GM19099 (cell line): ENCODE results near the gene PEF1.

Experiments used
- POLR2A ChIP-seq: IDR thresholded peaks from 3 replicates; pipeline ENCODE4 v1.6.1; 2011; ENCODE audit warnings: low read depth; ENCODE audit not compliant: insufficient read length; ENCODE audit errors: extremely low read depth

Gene PEF1

DNA sequence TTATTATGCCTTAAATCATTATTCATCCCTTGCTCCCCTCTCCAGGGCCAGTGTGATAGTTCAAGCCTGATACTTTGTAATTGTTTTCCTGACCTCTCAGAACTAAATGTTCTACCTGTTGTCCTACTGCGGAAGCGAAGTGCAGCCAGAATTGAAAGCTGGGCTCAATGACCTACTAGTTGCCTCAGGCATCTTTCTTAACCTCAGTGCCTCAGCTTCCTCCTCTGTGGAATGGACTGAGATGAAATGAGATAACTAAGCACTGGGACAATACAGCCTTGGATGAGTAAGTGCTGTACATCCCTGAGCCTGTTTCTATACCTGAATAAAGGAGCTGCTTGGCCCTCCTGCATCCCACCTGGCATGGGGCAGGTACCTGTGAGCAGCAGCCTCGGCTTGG, 32.7 kb upstream of the PEF1 start:
- TF ChIP-seq POLR2A = no peak

DNA sequence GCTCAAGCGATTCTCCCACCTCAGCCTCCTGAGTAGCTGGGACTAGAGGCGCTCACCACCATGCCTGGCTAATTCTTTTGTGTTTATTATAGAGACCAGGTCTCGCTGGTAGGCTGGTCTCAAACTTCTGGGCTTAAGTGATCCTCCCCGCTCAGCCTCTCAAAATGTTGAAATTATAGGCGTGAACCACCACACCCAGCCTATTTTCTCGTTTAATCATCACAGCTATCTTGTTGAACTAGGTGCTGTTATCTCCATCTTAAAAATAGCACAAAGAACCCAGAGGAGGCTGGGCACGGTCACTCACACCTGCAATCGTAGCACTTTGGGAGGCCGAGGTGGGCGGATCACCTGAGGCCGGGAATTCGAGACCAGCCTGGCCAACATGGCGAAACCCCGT, 31.1 kb upstream of the PEF1 start:
- TF ChIP-seq POLR2A = no peak

DNA sequence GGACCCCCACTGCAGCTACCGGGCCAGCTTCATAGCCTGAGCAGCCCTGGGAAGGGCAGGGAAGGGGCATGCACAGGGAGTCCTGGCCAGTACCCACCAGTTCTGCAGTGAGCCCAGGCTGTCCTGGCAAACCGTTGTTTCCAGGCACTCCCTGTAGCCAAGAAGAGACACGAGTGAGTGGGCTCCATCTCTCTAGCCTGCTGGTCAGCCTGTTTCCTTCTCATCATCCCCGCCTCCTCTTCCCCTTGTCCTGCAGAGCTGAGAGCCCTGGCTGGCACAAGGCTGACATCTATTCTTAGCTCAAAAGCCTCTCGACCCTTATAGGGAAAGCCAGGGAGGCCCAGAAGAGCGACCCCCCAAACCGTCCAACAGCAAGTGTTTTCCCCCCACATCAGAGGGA, 30.5 kb upstream of the PEF1 start:
- TF ChIP-seq POLR2A = no peak

DNA sequence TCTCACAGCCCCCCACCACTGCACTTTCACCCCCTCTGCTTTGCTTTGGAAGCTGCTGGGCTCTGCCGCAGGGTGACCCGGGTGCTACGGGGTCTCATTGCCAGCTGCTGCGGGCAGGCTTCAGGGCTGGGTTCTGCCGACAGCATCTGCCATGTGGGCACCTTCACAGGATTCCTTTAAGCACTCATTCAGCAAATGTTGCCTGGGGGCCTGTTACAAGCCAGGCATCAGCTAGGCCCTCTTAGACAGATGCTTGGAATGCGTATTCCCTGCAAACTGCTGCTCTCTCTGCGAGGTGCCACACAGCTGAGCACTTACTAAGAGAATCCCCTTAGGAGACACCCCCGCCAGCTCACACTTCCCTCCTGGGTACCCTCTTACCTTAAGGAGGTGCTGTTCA, 29.9 kb upstream of the PEF1 start:
- TF ChIP-seq POLR2A = no peak

DNA sequence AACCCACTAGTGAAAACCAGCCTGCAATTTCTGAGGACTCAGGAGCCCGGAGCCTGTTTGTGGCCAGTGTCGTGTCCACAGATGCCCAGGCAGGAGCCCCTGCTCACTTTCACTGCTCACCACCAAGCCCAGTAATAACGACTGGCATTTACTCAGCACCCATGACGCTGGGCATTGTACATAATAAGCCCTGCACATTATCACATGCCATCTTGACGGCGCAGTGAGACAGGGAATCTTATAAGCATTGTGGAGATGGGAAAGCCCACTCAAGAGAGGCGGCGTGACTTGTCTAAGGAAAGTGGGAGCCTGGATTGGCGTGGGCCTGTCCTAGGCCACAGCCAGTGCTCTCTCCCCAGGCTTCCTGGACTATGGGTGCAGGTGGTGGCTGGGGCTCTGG, 28.8 kb upstream of the PEF1 start:
- no peak for TF ChIP-seq POLR2A

DNA sequence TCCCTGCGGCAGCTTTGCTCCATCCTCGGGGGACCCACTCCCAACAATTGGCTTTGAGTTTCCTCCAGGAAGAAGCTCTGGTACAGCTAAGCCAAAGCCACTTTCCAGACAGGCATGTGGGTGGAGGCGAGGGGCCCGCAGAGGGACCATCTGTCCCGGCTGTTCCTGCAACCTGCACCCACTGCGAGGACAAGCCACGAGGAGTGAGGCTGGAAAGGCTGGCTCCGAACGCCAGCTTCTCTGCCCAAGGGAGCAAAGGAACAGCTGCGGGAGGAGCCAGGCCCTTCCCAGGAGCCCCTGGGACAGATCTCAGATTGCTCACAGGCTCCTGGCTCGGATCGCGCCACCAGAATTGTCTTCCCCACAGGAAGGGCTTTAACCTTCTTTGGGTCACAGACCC, 28.3 kb upstream of the PEF1 start:
- no peak for TF ChIP-seq POLR2A

DNA sequence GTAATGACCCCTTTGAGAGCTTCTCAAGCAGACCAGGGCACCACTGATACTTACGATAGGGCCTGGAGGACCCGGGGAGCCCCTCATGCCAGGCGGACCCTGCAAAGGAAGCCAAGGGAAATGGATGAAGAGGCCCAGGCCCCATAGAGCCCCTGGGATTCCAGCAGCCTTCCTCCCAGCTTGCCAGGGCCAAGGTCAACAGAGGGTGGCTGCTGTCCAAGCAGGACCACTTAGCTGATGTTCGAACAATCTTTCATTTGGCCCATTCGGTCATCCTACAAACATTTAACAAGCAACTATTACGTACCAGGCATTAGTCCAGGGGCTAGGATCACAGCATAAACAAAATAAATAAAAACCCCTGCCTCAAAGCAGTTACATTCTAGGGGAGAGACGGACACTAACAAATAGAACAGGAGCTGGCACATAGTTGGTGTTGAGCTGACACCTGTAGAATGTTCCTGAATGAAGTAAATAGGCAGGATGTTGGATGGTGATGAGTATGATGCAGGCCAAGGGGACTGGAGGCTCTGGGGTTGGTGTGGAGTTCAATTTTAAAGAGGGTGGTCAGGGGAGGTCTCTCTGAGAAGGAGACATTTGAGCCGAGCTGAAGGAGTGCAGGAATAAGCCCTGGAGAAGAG, 27.0 kb upstream of the PEF1 start:
- no peak for TF ChIP-seq POLR2A

DNA sequence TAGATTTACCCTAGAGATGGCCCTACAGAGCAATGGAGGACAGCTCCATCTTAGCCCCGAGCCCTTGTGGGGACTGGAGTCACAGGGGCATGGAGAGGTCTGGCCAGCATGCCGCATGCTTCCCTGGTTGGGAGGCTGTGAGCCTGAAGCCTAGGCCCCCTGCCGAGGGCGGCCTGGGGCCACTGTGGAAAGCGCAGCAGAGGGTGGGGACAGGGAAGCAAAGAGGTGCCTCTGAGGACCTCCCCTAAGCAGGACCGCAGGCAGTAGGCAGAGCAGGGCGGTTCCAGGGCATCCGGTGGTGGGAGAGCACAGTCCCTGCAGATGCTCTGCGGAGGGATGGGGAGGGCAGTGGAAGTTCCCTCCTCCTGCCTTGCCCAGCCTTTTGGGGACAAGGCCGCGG, 26.5 kb upstream of the PEF1 start:
- TF ChIP-seq POLR2A = no peak

DNA sequence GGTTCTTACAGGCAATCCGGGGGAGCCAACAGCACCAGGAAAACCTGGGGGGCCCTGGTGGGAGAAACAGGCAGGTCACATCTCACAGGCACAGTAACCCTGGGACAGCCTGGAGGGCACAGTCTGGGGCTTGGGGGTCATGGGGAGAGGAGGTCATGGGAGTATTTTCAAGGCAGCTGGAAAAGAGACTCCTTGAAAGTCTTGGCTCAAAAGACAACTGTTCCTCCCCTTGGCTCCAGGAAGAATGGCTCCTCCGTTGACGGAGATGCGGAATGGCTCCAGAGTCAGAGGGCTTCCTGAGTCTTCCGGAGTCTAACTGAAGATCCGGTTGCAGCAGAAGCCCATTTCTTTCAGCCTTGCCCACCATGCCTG, 25.9 kb upstream of the PEF1 start:
- TF ChIP-seq POLR2A = no peak

DNA sequence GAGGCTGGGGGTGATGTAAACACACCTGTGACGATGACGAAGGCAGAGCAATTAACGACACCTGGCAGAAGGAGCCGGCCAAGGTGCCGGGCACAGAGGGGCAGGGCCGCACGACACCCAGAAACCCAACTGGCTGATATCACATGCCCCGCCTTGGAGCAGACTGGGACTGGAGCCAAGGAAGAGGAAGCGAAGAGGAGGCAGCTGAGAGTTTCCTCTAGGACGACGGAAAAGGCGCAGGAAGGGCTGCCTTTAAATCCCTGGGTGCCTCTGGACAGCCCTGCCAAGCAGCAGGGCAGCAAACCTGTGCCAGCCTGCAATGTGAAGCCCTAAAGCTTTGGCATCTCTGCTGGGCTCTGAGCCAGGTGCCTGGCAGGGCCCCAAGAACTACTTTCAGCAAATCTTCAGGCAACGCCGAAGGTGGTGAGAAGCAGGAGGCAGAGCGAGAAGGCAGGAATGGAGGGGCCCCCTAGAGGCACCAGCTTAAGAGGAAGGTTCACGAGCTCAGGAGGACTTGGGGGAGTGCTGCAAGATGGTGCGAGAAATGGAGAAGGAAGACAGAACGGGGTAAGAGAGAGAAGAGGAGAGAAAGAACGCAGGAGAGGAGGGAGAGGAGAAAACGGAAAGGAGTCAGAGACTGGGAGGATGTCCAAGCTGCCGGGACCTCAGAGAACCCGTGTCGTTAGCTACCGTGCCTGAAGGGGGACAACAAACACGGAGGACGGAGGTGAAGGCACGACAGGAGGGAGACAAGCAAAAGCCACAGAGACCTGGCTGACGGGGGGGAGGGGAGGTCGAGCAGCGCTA, 25.3 kb upstream of the PEF1 start:
- TF ChIP-seq POLR2A = no peak

DNA sequence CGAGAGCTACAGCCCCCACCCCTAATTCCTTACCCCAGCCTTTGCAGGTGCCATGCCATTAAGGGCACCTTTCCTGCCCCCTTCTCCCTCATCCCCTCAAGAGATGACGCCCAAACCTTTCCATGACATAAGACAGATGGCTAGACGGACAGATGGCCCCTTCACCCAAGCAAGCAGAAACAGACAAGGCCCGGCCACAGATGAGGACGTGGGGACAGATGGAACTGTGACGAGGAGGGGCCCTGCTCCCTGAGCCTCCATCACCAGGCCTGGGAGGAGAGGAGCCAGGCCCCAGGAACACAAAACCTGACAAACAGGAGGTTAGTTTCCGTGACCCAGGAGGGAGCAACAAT, 24.7 kb upstream of the PEF1 start:
- no peak for TF ChIP-seq POLR2A

DNA sequence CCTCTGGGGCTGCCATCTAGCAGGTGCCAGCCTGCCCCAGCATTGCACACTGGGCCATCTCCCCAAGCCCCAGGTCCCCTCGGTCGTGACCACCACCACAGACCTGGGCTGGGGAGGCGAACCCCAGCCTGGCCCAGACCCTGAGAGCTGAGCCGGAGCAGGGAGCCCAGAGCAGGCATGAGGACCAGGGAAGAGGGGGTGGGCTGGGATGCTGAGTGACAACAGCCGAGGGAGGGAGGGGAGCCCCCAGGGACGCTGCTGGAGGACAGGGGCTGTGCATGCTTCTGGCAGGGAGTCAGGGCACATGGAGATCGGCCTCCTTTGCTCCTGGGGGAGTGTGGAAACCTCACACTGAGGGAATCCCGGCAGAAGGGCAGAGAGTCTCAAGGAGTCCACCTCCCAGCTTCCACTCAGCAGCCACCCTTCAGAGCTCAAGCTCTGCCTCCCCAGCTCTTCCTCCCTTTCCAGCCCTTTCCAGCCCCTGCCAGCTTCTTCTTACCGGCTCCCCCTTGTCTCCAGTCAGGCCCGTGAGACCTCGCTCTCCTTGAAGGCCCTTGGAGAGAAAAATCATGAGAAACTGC, 23.7 kb upstream of the PEF1 start:
- no peak for TF ChIP-seq POLR2A

DNA sequence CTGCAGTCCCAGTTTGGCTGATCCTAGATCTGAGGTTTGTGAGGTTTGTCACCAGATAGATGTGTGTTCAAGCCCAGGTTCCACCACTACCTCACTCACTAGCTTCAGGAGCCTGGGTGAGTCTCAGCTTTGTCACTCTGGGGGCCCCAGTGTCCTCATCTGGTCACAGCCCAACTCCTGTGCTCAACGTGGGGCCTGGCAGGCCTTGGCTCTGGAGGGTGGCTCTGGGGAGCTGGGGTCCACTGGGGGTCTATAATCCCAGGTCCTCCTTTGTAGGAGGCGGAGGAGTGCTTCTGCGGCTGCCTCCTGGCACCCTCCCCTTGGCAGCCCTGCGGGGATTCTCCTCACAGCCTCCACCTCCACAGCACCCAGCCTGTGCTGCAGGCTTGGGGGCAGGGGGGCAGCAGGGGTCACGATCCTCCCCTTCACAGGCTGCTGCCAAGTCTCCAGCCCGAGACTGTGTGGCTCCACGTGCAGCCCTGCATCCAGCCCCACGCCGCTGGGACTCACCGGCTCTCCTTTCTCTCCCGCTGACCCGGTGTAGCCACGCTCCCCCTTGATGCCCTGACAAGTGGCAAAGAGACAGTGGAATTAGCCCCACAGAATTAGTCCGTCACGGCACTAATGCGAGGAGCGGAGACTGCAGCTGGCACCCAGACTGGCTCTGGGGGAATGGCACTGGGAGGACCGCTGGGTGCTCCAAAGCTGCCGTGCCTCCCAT, 22.5 kb upstream of the PEF1 start:
- TF ChIP-seq POLR2A = no peak

DNA sequence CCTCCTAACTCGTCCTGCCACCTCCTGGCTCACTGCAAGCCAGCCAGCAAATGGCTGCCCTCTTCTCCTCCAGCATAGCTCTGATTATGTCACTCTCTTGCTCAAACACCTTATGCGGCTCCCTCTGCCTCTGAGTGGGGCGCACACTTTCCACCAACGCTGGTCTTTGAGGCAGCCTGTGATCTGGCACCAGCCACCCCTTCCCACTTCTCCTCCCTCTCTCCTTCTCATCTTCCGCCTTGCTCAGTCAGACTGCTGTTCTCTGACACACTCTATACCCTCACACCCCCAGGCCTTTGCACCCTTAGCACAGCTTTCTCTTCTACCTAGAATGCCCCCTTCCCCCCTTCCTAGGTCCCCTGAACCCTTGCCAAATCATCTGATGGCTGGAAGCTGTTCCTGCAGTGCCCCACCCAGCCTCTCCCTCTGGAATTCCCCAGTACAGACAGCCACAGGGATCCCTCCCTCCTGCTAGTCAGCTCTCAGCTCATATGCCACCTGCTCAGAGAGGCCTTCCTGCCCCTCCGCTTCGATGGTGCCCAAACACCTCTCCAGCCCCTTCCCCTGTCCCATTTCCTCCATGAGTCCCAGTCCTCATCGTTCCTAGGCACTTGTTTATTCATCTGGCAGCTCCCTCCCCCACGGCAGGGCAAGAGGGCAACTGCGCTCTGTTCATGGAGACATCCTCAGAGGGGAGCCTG, 21.7 kb upstream of the PEF1 start:
- TF ChIP-seq POLR2A = no peak

DNA sequence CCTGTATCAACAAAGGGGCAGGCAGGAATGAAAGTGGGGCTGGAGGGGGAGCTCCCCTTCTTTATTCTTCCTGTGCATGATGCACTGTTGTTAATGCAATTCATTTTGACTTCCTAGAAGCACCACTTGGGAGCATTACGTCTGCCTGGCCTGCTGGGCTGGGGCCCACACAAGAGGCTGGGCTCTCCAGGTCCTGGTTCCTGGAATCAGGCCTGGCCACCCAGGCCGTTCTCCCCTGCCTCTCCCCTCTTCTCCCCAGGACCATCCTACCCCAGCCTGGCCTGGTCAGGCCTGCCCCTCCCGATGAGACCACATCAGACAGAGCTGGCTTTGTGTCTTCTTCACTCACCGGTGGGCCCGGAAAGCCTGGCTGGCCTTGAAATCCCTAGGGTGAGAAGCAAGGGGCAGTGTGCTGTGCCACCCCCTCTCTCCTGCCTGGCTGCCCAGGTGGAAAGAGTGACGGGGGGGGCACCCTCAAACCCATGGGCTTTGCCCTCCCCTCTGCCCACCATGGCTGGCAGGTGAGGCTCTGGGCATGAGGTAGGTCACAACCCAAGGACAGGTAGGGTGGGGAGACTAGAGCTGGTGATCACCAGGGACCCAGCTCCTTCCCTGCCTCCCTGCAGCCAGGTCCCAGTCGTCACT, 20.7 kb upstream of the PEF1 start:
- TF ChIP-seq POLR2A = no peak

DNA sequence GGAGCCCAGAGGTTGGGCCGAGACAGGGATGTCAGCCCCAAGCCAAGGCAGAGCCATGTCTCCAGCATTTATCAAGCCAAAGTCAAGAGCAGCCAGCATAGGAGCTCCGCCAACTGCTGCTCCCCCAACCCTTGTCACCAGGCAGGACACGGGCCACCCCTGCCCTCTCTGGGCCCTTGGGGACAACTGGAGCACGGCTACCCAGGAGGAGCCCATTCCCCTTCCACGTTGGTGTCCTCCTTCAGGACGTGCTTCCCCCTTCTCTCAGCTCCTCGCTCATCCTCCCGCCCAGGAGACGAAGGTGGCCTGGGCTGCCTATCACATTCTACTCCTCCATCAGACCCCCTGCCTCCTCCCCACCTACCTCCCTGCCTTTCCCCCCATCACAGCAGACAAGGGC, 19.9 kb upstream of the PEF1 start:
- no peak for TF ChIP-seq POLR2A
